GM21737 (cell line): ENCODE measurements around the gene MFSD2B.
"Not testable (repeated sequence)": the region's sequence is repeated elsewhere in the genome, so short reads cannot be mapped to it uniquely, and the experiment has no call there.

Experiments
- ATAC-seq: cut with Tn5 transposase; IDR thresholded peaks from one replicate; pipeline ENCODE4 v1.9.1; 2021; ENCODE audit warnings: mild to moderate bottlenecking, moderate library complexity; ENCODE audit not compliant: unreplicated experiment

Gene MFSD2B

GRCh38 chr2:24009680-24010476 is at the start of gene MFSD2B:
Gene MFSD2B (plus strand): TSS chr2:24010085. CDS start chr2:24010097, 12 bp downstream.
- no peak for ATAC-seq

- ATAC-seq, result no peak
Observed at GRCh38 chr2:23967846-23968245, 42.0 kb upstream of the MFSD2B start.

- no peak for ATAC-seq
Observed at GRCh38 chr2:23976883-23977282, 33.0 kb upstream of the MFSD2B start.

GRCh38 chr2:23988371-23988770 is 21.5 kb upstream of the MFSD2B start:
- no peak for ATAC-seq

- ATAC-seq, result no peak
Observed at GRCh38 chr2:23992931-23993330, 17.0 kb upstream of the MFSD2B start.

- ATAC-seq, result no peak
Observed at GRCh38 chr2:23993736-23994269, 16.1 kb upstream of the MFSD2B start.

GRCh38 chr2:23994567-23994966 is 15.3 kb upstream of the MFSD2B start:
- ATAC-seq, result no peak

GRCh38 chr2:24007693-24008092 is 2.2 kb upstream of the MFSD2B start:
- ATAC-seq, result no peak

- ATAC-seq, result no peak
Observed at GRCh38 chr2:24008672-24009366, 1.1 kb upstream of the MFSD2B start.

GRCh38 chr2:24009367-24009679 is 562 bp upstream of the MFSD2B start:
- ATAC-seq, result no peak

GRCh38 chr2:24010477-24011249 is 778 bp downstream of the MFSD2B start:
- no peak for ATAC-seq

- no peak for ATAC-seq
Observed at GRCh38 chr2:24011250-24012104, 1.6 kb downstream of the MFSD2B start.

GRCh38 chr2:24012521-24013188 is 2.8 kb downstream of the MFSD2B start:
- no peak for ATAC-seq

GRCh38 chr2:24014902-24015301 is 5.0 kb downstream of the MFSD2B start:
- not testable (repeated sequence) for ATAC-seq

GRCh38 chr2:24015562-24016375 is 5.9 kb downstream of the MFSD2B start:
- no peak for ATAC-seq

GRCh38 chr2:24016376-24016761 is 6.5 kb downstream of the MFSD2B start:
- no peak for ATAC-seq

GRCh38 chr2:24016853-24017703 is 7.2 kb downstream of the MFSD2B start:
- ATAC-seq, result no peak

- ATAC-seq, result no peak
Observed at GRCh38 chr2:24017711-24018110, 7.8 kb downstream of the MFSD2B start.
